DND-41 (cell line): ENCODE results near the gene SRRM3.

Source experiments
- CTCF ChIP-seq: IDR thresholded peaks from 2 replicates; pipeline ENCODE4 v1.5.1; 2012; ENCODE audit warnings: borderline replicate concordance, low read length, moderate library complexity, mild to moderate bottlenecking; ENCODE audit not compliant: poor library complexity, severe bottlenecking; ENCODE audit errors: extremely low read depth
- EZH2 ChIP-seq: IDR thresholded peaks from 3 replicates; pipeline ENCODE4 v1.6.1; 2012; ENCODE audit warnings: borderline replicate concordance, low read depth, mild to moderate bottlenecking, moderate library complexity, low read length, inconsistent platforms; ENCODE audit not compliant: severe bottlenecking

- TF ChIP-seq CTCF (no peak), EZH2 (no peak)
Measured at GRCh38 chr7:76278540-76278939, 76.8 kb downstream of the SRRM3 start.
